HepG2 (cell line): Measurements from ENCODE around the gene CFAP97. TPM values are rescaled to one million over a fixed set of nuclear protein-coding genes. Genes with fewer than 3 reads are reported as not detected.

Source experiments
- ATAD3A ChIP-seq: sonication (generic); formaldehyde crosslinking; IDR thresholded peaks from 2 replicates; pipeline ENCODE4 v1.4.0; 2020; ENCODE audit warnings: missing genetic modification reagents
- GPN1 ChIP-seq: sonication (generic); formaldehyde crosslinking; IDR thresholded peaks from 2 replicates; pipeline ENCODE4 v1.5.1; 2020; ENCODE audit warnings: missing genetic modification reagents, borderline replicate concordance
- GTF2F1 ChIP-seq: fragments of 150-350 bp; IDR thresholded peaks from 2 replicates; pipeline ENCODE4 v1.6.1; 2014; ENCODE audit warnings: low read length
- HES4 ChIP-seq: sonication (generic); formaldehyde crosslinking; IDR thresholded peaks from 2 replicates; pipeline ENCODE4 v1.9.0; 2021; ENCODE audit warnings: mild to moderate bottlenecking, missing genetic modification reagents, borderline replicate concordance
- HNRNPL ChIP-seq: fragments of 200-400 bp; formaldehyde crosslinking; IDR thresholded peaks from 2 replicates; pipeline ENCODE4 v1.6.1; 2017; ENCODE audit warnings: mild to moderate bottlenecking, low read depth, low read length
- HNRNPLL ChIP-seq: fragments of 200-400 bp; formaldehyde crosslinking; IDR thresholded peaks from 2 replicates; pipeline ENCODE4 v1.6.1; 2017; ENCODE audit warnings: mild to moderate bottlenecking, low read depth, low read length; ENCODE audit not compliant: poor library complexity, severe bottlenecking
- KAT7 ChIP-seq: IDR thresholded peaks from 2 replicates; pipeline ENCODE4 v1.6.1; 2018; ENCODE audit warnings: borderline replicate concordance, missing compliant biosample characterization
- MTA3 ChIP-seq: sonication (generic); formaldehyde crosslinking; IDR thresholded peaks from 2 replicates; pipeline ENCODE4 v1.4.0; 2020; ENCODE audit warnings: missing genetic modification reagents
- NFYC ChIP-seq: IDR thresholded peaks from 2 replicates; pipeline ENCODE4 v1.6.1; 2016; ENCODE audit warnings: missing genetic modification reagents, missing compliant biosample characterization
- RNF2 ChIP-seq: fragments of 450-650 bp; conservative IDR thresholded peaks from 2 replicates; pipeline ENCODE4 v1.6.1; 2016; ENCODE audit warnings: low read depth
- SOX6 ChIP-seq, 2 experiments: fragments of 450-650 bp in 1 of 2; sonication (generic) in 1 of 2; formaldehyde crosslinking in 1 of 2; IDR thresholded peaks; 2 replicates each; pipeline versions ENCODE4 v1.4.0 to v1.6.1; 2017 to 2020; ENCODE audit warnings: antibody characterized with exemption in 1 of 2, mild to moderate bottlenecking in 1 of 2, missing genetic modification reagents in 1 of 2
- SP140L ChIP-seq: sonication (generic); formaldehyde crosslinking; IDR thresholded peaks from 2 replicates; pipeline ENCODE4 v1.4.0; 2020; ENCODE audit warnings: missing genetic modification reagents, borderline replicate concordance
- SRSF9 ChIP-seq: fragments of 200-400 bp; formaldehyde crosslinking; IDR thresholded peaks from 2 replicates; pipeline ENCODE4 v1.6.1; 2018; ENCODE audit warnings: borderline replicate concordance, mild to moderate bottlenecking, low read depth, low read length; ENCODE audit not compliant: insufficient read depth, poor library complexity, severe bottlenecking
- SRY ChIP-seq: sonication (generic); formaldehyde crosslinking; IDR thresholded peaks from 2 replicates; pipeline ENCODE4 v1.8.0; 2022; ENCODE audit warnings: mild to moderate bottlenecking, missing genetic modification reagents
- TCF12 ChIP-seq, 2 experiments: fragments of 450-650 bp in 1 of 2; sonication (generic) in 1 of 2; formaldehyde crosslinking in 1 of 2; IDR thresholded peaks; 2 replicates each; pipeline versions ENCODE4 v1.6.1 to v1.8.0; 2017 to 2022; ENCODE audit warnings: antibody characterized with exemption in 1 of 2, mild to moderate bottlenecking in 1 of 2, missing genetic modification reagents in 1 of 2, moderate library complexity in 1 of 2
- ZBTB7B ChIP-seq: sonication (generic); formaldehyde crosslinking; IDR thresholded peaks from 2 replicates; pipeline ENCODE4 v1.4.0; 2020; ENCODE audit warnings: missing genetic modification reagents
- ZFP90 ChIP-seq: sonication (generic); formaldehyde crosslinking; IDR thresholded peaks from 2 replicates; pipeline ENCODE4 v1.8.0; 2022; ENCODE audit warnings: missing genetic modification reagents, mild to moderate bottlenecking, inconsistent platforms, borderline replicate concordance
- ZNF138 ChIP-seq: sonication (generic); formaldehyde crosslinking; IDR thresholded peaks from 2 replicates; pipeline ENCODE4 v1.5.0; 2020; ENCODE audit warnings: mild to moderate bottlenecking, low read depth, missing genetic modification reagents
- ZNF777 ChIP-seq: sonication (generic); formaldehyde crosslinking; IDR thresholded peaks from 2 replicates; pipeline ENCODE4 v1.4.0; 2020; ENCODE audit warnings: missing genetic modification reagents
- polyA plus RNA-seq, 8 experiments: library from polyadenylated mRNA; depleted of rRNA in 3 of 8; stranded (reverse) in 7 of 8; unstranded in 1 of 8; fragments of >200 nt; fragmentation: Illumina TruSeq in 4 of 8; extraction: Trizol in 4 of 8; gene quantifications; 2 replicates each; pipeline versions ENCODE4 v1.2.1 to v1.2.3, GENCODE V29; 2011 to 2016; ENCODE audit warnings: low read depth in 4 of 8, missing spikeins in 1 of 8, mixed read lengths in 1 of 8; ENCODE audit not compliant: insufficient read depth in 1 of 8
- total RNA-seq, 5 experiments: library from RNA; depleted of rRNA; stranded (reverse); fragments of >200 nt; fragmentation: Illumina TruSeq; extraction: Trizol; gene quantifications; 2 replicates each; pipeline ENCODE4 v1.2.3, GENCODE V29; 2016; ENCODE audit warnings: low read depth in 1 of 5
- TF ChIP-seq, protein P1 (sequence below): sonication (generic); formaldehyde crosslinking; IDR thresholded peaks from 2 replicates; pipeline ENCODE4 v1.4.0; 2020; ENCODE audit warnings: missing genetic modification reagents
- TF ChIP-seq, protein P2 (sequence below): sonication (generic); formaldehyde crosslinking; IDR thresholded peaks from 2 replicates; pipeline ENCODE4 v1.4.0; 2020; ENCODE audit warnings: missing genetic modification reagents
- TF ChIP-seq, protein P3 (sequence below), 2 experiments: fragments of 450-650 bp in 1 of 2; sonication (generic) in 1 of 2; formaldehyde crosslinking; IDR thresholded peaks; 2 replicates each; pipeline versions ENCODE4 v1.5.0 to v1.8.0; 2020 to 2022; ENCODE audit warnings: mild to moderate bottlenecking in 1 of 2, missing genetic modification reagents in 1 of 2
- TF ChIP-seq, protein P4 (sequence below): sonication (generic); formaldehyde crosslinking; IDR thresholded peaks from 2 replicates; pipeline ENCODE4 v1.5.1; 2020; ENCODE audit warnings: missing genetic modification reagents, mild to moderate bottlenecking, borderline replicate concordance

The CFAP97 gene
- total and polyA plus RNA-seq, 2 of the 13 experiments (the other 11 are each of a cell fraction or from before 2014, with no cell fraction given), result 32.1 to 44.4 TPM

DNA sequence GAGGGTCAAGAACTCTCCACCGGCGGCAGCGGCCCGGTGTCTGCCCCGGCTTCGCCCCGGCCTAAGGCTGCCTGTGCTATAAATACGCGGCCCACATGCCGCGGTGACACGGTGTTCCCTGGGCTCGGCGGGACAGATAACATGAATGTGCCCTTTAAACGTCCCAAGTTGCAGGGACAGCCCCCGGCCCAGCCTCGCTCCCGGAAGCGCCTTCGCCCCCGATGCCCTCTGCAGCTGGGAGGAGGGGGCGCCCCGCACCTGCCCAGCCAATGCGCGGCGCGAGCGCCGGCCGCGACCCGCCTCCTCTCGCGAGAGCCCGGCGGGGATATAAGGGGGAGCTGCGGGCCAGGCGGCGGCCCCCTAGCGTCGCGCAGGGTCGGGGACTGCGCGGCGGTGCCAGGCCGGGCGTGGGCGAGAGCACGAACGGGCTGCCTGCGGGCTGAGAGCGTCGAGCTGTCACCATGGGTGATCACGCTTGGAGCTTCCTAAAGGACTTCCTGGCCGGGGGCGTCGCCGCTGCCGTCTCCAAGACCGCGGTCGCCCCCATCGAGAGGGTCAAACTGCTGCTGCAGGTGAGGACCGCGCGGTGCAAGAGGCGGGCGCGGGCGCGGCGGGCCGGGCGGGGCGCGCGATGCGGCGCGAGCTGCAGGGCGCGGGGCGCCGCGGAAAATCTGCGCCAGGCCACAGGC, 60.7 kb downstream of the CFAP97 start, which contains the start of gene SLC25A4 (continued):
- TF ChIP-seq, protein P1, sequence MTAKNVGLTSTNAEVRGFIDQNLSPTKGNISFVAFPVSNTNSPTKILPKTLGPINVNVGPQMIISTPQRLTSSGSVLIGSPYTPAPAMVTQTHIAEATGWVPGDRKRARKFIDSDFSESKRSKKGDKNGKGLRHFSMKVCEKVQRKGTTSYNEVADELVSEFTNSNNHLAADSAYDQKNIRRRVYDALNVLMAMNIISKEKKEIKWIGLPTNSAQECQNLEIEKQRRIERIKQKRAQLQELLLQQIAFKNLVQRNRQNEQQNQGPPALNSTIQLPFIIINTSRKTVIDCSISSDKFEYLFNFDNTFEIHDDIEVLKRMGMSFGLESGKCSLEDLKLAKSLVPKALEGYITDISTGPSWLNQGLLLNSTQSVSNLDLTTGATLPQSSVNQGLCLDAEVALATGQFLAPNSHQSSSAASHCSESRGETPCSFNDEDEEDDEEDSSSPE (CRISPR knock-in tag), result peak; percentile 77
- peak; percentile 45; the same call in 1 of the 2 replicates for TF ChIP-seq HES4
- peak; percentile 65; the same call in 1 of the 2 replicates for TF ChIP-seq GTF2F1
- TF ChIP-seq GPN1 (CRISPR knock-in tag), result no peak
- TF ChIP-seq, protein P2, sequence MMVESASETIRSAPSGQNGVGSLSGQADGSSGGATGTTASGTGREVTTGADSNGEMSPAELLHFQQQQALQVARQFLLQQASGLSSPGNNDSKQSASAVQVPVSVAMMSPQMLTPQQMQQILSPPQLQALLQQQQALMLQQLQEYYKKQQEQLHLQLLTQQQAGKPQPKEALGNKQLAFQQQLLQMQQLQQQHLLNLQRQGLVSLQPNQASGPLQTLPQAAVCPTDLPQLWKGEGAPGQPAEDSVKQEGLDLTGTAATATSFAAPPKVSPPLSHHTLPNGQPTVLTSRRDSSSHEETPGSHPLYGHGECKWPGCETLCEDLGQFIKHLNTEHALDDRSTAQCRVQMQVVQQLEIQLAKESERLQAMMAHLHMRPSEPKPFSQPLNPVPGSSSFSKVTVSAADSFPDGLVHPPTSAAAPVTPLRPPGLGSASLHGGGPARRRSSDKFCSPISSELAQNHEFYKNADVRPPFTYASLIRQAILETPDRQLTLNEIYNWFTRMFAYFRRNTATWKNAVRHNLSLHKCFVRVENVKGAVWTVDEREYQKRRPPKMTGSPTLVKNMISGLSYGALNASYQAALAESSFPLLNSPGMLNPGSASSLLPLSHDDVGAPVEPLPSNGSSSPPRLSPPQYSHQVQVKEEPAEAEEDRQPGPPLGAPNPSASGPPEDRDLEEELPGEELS (CRISPR knock-in tag), result peak; percentile 49; the same call in 1 of the 2 replicates
- peak; percentile 89 for TF ChIP-seq HNRNPL
- peak; percentile 91 for TF ChIP-seq RNF2
- peak; percentile 55; the same call in 1 of the 2 replicates for TF ChIP-seq KAT7 (CRISPR knock-in tag)
- TF ChIP-seq ZNF138, result no peak
- peak; percentile 70 for TF ChIP-seq SRY (CRISPR knock-in tag)
- peak; percentile 63; the same call in 1 of the 2 replicates for TF ChIP-seq SP140L (CRISPR knock-in tag)
- TF ChIP-seq MTA3 (CRISPR knock-in tag), result no peak
- TF ChIP-seq NFYC (CRISPR knock-in tag), result peak; percentile 85
- no peak for TF ChIP-seq ATAD3A
- TF ChIP-seq ZBTB7B (CRISPR knock-in tag), result peak; percentile 24; the same call in 1 of the 2 replicates
- peak; percentile 75; the same call in 1 of the 2 replicates for TF ChIP-seq ZFP90 (CRISPR knock-in tag)
- TF ChIP-seq, protein P3, sequence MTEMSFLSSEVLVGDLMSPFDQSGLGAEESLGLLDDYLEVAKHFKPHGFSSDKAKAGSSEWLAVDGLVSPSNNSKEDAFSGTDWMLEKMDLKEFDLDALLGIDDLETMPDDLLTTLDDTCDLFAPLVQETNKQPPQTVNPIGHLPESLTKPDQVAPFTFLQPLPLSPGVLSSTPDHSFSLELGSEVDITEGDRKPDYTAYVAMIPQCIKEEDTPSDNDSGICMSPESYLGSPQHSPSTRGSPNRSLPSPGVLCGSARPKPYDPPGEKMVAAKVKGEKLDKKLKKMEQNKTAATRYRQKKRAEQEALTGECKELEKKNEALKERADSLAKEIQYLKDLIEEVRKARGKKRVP (CRISPR knock-in tag; IDR thresholded peaks at IDR 0.05), result 0 out of 4 replicates have a peak, but pooled peaks of 1 of the 2 experiments have one; percentile 18
- no peak for TF ChIP-seq SRSF9
- TF ChIP-seq TCF12 (IDR thresholded peaks at IDR 0.05), result no peak
- TF ChIP-seq TCF12 (CRISPR knock-in tag; IDR thresholded peaks at IDR 0.05), result peak; percentile 54; the same call in 1 of the 2 replicates
- no peak for TF ChIP-seq SOX6 (IDR thresholded peaks at IDR 0.05)
- peak; percentile 54; the same call in 1 of the 2 replicates for TF ChIP-seq SOX6 (CRISPR knock-in tag; IDR thresholded peaks at IDR 0.05)
- peak; percentile 76 for TF ChIP-seq HNRNPLL
- TF ChIP-seq, protein P4, sequence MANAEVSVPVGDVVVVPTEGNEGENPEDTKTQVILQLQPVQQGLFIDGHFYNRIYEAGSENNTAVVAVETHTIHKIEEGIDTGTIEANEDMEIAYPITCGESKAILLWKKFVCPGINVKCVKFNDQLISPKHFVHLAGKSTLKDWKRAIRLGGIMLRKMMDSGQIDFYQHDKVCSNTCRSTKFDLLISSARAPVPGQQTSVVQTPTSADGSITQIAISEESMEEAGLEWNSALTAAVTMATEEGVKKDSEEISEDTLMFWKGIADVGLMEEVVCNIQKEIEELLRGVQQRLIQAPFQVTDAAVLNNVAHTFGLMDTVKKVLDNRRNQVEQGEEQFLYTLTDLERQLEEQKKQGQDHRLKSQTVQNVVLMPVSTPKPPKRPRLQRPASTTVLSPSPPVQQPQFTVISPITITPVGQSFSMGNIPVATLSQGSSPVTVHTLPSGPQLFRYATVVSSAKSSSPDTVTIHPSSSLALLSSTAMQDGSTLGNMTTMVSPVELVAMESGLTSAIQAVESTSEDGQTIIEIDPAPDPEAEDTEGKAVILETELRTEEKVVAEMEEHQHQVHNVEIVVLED, result peak; percentile 61
- TF ChIP-seq ZNF777 (CRISPR knock-in tag), result peak; percentile 79
